BJ (cell line): ENCODE measurements around the gene NRG3. TPM values are rescaled to one million over a fixed set of nuclear protein-coding genes. Genes with fewer than 3 reads are reported as not detected.

Experiments used
- CTCF ChIA-PET: fragments of 350-600 bp; formaldehyde crosslinking; extraction: SDS; loops from one replicate; lab custom pipeline; 2021; ENCODE audit warnings: antibody characterized with exemption, inconsistent platforms; lab: Yijun Ruan, JAX
- POLR2A ChIA-PET: fragments of 300-600 bp; sonication (Branson Sonifier 250); formaldehyde crosslinking; extraction: SDS; loops from one replicate; lab custom pipeline; 2021; ENCODE audit warnings: antibody characterized with exemption; lab: Charles Lee
- DNase-seq: peaks from one replicate; pipeline ENCODE4 v3.0.0-alpha.2; 2011; ENCODE audit warnings: low read depth
- H3K27me3 ChIP-seq: 2 replicates; pipeline ENCODE4 v1.6.0; 2011; ENCODE audit warnings: low read length; ENCODE audit not compliant: control insufficient read depth, insufficient read depth
- H3K36me3 ChIP-seq: 2 replicates; pipeline ENCODE4 v1.5.1; 2011; ENCODE audit warnings: low read length; ENCODE audit not compliant: control insufficient read depth, insufficient read depth
- H3K4me3 ChIP-seq: 2 replicates; pipeline ENCODE4 v1.5.1; 2011; ENCODE audit warnings: low read depth, mild to moderate bottlenecking, control low read depth, low read length
- CTCF ChIP-seq: IDR thresholded peaks from 2 replicates; pipeline ENCODE4 v1.5.1; 2011; ENCODE audit warnings: low read depth, mild to moderate bottlenecking, control low read depth, inconsistent platforms, low read length, moderate library complexity; ENCODE audit not compliant: insufficient read depth
- polyA plus RNA-seq: library from polyadenylated mRNA; depleted of rRNA; stranded (reverse); fragments of >200 nt; gene quantifications from 2 replicates; pipeline ENCODE4 v1.2.3, GENCODE V29; 2011

NRG3 gene
- polyA plus RNA-seq, 1 experiment = not detected

GRCh38 chr10:82924711-82925110 is 1049.7 kb downstream of the NRG3 start:
- no peak for TF ChIP-seq CTCF
- DNase-seq = no peak
- Histone ChIP-seq H3K4me3 (no peak overlapping the region), H3K36me3 (no peaks in the 10 kb centered on the region), H3K27me3 (no peaks in the 10 kb centered on the region)
- ChIA-PET POLR2A (no interaction called here), CTCF (no interaction called here)

- Histone ChIP-seq H3K4me3 (no peak overlapping the region), H3K36me3 (no peaks in the 10 kb centered on the region), H3K27me3 (no peaks in the 10 kb centered on the region)
- TF ChIP-seq CTCF = no peak
- no peak for DNase-seq
- ChIA-PET POLR2A (no interaction called here), CTCF (interaction anchor here (1.1 kb wide), 1 partner anchor 33 kb away, joined by 4 read pairs; no protein-coding TSS in a partner anchor)
Observed at GRCh38 chr10:82925547-82925946, 1050.6 kb downstream of the NRG3 start.

GRCh38 chr10:82932451-82932850 is 1057.5 kb downstream of the NRG3 start:
- ChIA-PET POLR2A (no interaction called here), CTCF (no interaction called here)
- no peak for TF ChIP-seq CTCF
- Histone ChIP-seq H3K27me3 (no peaks in the 10 kb centered on the region), H3K36me3 (no peaks in the 10 kb centered on the region), H3K4me3 (no peak overlapping the region)
- no peak for DNase-seq

- no peaks in the 10 kb centered on the region for H3K27me3 ChIP-seq
- no peaks in the 10 kb centered on the region for H3K36me3 ChIP-seq
- ChIA-PET POLR2A (no interaction called here), CTCF (no interaction called here)
- DNase-seq = no peak
- H3K4me3 ChIP-seq = no peak overlapping the region
- no peak for TF ChIP-seq CTCF
Observed at GRCh38 chr10:82934429-82934828, 1059.4 kb downstream of the NRG3 start.

GRCh38 chr10:82934947-82935346 is 1060.0 kb downstream of the NRG3 start:
- POLR2A ChIA-PET = no interaction called here
- DNase-seq = no peak
- no peaks in the 10 kb centered on the region for H3K27me3 ChIP-seq
- TF ChIP-seq CTCF = no peak
- no peak overlapping the region for H3K4me3 ChIP-seq
- CTCF ChIA-PET = interaction anchor here (0.6 to 1.0 kb wide), 2 partner anchors 32 to 314 kb away, joined by 3 read pairs; no protein-coding TSS in a partner anchor
- no peaks in the 10 kb centered on the region for H3K36me3 ChIP-seq
